ENCODE measurements around the gene ABCC10. TPM values are rescaled to one million over a fixed set of nuclear protein-coding genes. Genes with fewer than 3 reads are reported as not detected.
"Not testable (repeated sequence)": the region's sequence is repeated elsewhere in the genome, so short reads cannot be mapped to it uniquely, and the experiment has no call there.

The ABCC10 gene
- total RNA-seq (10 to 100 TPM; 11.0 to 16.0 (median 14.0) TPM), polyA plus RNA-seq (12.7 TPM)
- long read RNA-seq, donor 1, partial matches to known transcripts, result 9 of 16 reads
- long read RNA-seq, donor 1, other reads (novel, unspliced or antisense), result 7 of 16 reads
- long read RNA-seq, donor 2, partial matches to known transcripts, result 5 of 11 reads
- long read RNA-seq, donor 2, other reads (novel, unspliced or antisense), result 6 of 11 reads
- long read RNA-seq, donor 3, partial matches to known transcripts, result 5 of 17 reads
- long read RNA-seq, donor 3, other reads (novel, unspliced or antisense), result 12 of 17 reads
- long read RNA-seq, donor 4, partial matches to known transcripts, result 5 of 9 reads
- long read RNA-seq, donor 4, other reads (novel, unspliced or antisense), result 4 of 9 reads

DNA sequence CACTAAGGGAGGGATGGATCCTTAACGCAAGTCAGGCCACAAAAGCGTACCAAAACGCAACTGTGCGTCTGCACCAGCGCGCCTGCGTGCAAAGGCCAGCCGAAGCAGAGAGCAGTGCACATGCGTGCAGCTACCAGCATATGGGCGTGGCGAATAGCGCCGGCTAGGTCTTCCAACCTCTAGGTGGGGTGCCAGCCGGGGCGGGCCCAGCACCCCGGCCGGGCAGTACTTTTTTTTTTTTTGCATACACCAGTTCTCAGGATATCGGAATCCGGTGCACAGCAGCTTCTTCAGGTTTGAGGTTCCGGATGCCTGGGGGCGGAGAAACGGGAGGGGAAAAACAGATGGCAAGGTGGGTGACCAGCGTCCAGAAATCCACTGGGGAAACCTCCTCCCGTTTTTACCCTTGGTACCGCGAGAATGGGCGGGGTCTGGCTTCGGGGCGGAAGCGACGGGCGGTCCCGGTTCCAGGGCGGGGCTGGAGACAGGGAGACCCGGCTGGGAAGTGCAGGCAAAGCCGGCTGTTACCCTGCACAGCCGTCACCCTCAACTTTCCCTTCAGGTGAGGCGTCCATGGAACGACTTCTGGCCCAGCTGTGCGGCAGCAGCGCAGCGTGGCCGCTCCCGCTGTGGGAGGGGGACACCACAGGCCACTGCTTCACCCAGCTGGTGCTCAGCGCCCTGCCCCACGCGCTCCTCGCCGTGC is at the start of gene ABCC10:
Gene ABCC10 (plus strand): TSS at position 136 of the 706 bp plus-strand sequence. CDS start 438 bp downstream, at position 574.
- intact Hi-C loops (cut with DNase I), result no loop called here
- peak within 1 kb of the TSS; percentile 76 for H3K27ac ChIP-seq (ENCODE audit: low read length)

GRCh38 chr6:43377710-43378229 is 49.6 kb upstream of the ABCC10 start:
- ATAC-seq, result no peak
- H3K27ac ChIP-seq (ENCODE audit: low read length), result no peak overlapping the region
- no peaks in the 10 kb centered on the region for H3K4me1 ChIP-seq (ENCODE audit: control insufficient read depth, insufficient read depth, low read length)
- H3K27me3 ChIP-seq (ENCODE audit: control insufficient read depth, insufficient read depth), result no peaks in the 10 kb centered on the region
- intact Hi-C loops (cut with DNase I), result no loop called here
- H3K9me3 ChIP-seq (ENCODE audit: control insufficient read depth, low read length), result no peaks in the 10 kb centered on the region
- no peak for DNase-seq
- 85% methylated on average over 2 of the region's 2 CpGs for WGBS
- no peak overlapping the region for H3K4me3 ChIP-seq (ENCODE audit: low read length)

More for the DNA sequence above, at the start of gene ABCC10:
- ATAC-seq, result peak; percentile 99
- peak; percentile 97 to 98 (median 98) for DNase-seq
- no peaks in the 10 kb centered on the region for H3K9me3 ChIP-seq (ENCODE audit: control insufficient read depth, low read length)
- no peaks in the 10 kb centered on the region for H3K27me3 ChIP-seq (ENCODE audit: control insufficient read depth, insufficient read depth)
- peak within 1 kb of the TSS; percentile 58 for H3K4me3 ChIP-seq (ENCODE audit: low read length)
- H3K4me1 ChIP-seq (ENCODE audit: control insufficient read depth, insufficient read depth, low read length), result no peaks in the 10 kb centered on the region
- WGBS, result under 1% methylated on average over 49 of the region's 49 CpGs

- DNase-seq (no peak), ATAC-seq (no peak)
- WGBS, result 56% methylated on average over 3 of the region's 3 CpGs
- Histone ChIP-seq H3K27me3 (ENCODE audit: control insufficient read depth, insufficient read depth) (no peaks in the 10 kb centered on the region), H3K4me3 (ENCODE audit: low read length) (no peak overlapping the region), H3K9me3 (ENCODE audit: control insufficient read depth, low read length) (no peaks in the 10 kb centered on the region), H3K27ac (ENCODE audit: low read length) (no peak overlapping the region), H3K4me1 (ENCODE audit: control insufficient read depth, insufficient read depth, low read length) (no peaks in the 10 kb centered on the region)
- intact Hi-C loops (cut with DNase I), result no loop called here
Observed at GRCh38 chr6:43378631-43379030, 48.7 kb upstream of the ABCC10 start.

DNA sequence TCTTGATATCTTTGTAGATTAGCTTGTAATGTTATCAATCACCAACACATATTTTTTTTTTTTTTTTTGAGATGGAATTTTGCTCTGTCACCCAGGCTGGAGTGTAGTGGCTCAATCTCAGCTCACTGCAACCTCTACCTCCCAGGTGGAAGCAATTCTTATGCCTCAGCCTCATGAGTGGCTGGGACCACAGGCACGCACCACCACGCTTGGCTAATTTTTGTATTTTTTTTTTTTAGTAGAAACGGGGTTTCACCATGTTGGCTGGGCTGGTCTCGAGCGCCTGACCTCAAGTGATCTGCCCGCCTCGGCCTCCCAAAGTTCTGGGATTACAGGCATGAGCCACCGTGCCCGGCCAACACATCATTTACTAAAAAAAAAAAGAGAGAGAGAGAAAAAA is 46.5 kb upstream of the ABCC10 start:
- not testable (repeated sequence) for H3K27ac ChIP-seq (ENCODE audit: low read length); H3K4me3 ChIP-seq (ENCODE audit: low read length); H3K27me3 ChIP-seq (ENCODE audit: control insufficient read depth, insufficient read depth); H3K4me1 ChIP-seq (ENCODE audit: control insufficient read depth, insufficient read depth, low read length); DNase-seq; ATAC-seq; H3K9me3 ChIP-seq (ENCODE audit: control insufficient read depth, low read length)
- WGBS, result 91% methylated on average over 9 of the region's 9 CpGs
- intact Hi-C loops (cut with DNase I), result loop anchor here in 2 of 4 donors (5.0 to 10.0 kb wide), 2 partner anchors 124 to 126 kb away; no protein-coding TSS in a partner anchor

- no peaks in the 10 kb centered on the region for H3K4me1 ChIP-seq (ENCODE audit: control insufficient read depth, insufficient read depth, low read length)
- 70% methylated on average over 6 of the region's 6 CpGs for WGBS
- ATAC-seq (no peak), DNase-seq (no peak)
- no peak overlapping the region for H3K4me3 ChIP-seq (ENCODE audit: low read length)
- no peak overlapping the region for H3K27ac ChIP-seq (ENCODE audit: low read length)
- H3K9me3 ChIP-seq (ENCODE audit: control insufficient read depth, low read length), result no peaks in the 10 kb centered on the region
- intact Hi-C loops (cut with DNase I), result loop anchor here in 2 of 4 donors (5.0 to 10.0 kb wide), 2 partner anchors 122 to 124 kb away; no protein-coding TSS in a partner anchor
- H3K27me3 ChIP-seq (ENCODE audit: control insufficient read depth, insufficient read depth), result no peaks in the 10 kb centered on the region
Observed at GRCh38 chr6:43383021-43383667, 44.2 kb upstream of the ABCC10 start.

DNA sequence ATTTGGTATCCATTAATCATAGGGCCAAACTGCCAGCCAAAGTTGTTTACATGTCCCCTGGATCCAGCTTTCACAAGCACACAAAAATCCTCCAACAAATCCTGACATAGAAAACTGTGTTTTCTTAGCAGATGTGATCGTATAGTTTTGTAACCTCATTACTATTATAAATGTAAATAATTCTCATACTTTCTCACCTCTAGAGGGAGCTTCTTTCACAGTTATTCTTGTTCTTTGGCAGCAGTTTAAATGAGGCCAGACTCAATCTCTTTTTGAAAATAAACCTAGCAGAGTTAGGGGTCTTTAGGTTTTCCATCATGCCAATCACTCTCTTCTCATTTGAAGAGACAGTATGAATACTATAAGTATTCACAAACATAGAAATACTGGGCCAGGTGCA is 40.8 kb upstream of the ABCC10 start:
- ATAC-seq, result no peak
- H3K4me3 ChIP-seq (ENCODE audit: low read length), result no peak overlapping the region
- no peak overlapping the region for H3K27ac ChIP-seq (ENCODE audit: low read length)
- no peaks in the 10 kb centered on the region for H3K27me3 ChIP-seq (ENCODE audit: control insufficient read depth, insufficient read depth)
- no peaks in the 10 kb centered on the region for H3K4me1 ChIP-seq (ENCODE audit: control insufficient read depth, insufficient read depth, low read length)
- whole genome bisulfite sequencing, result 57% methylated on average over 1 of the region's 1 CpG
- H3K9me3 ChIP-seq (ENCODE audit: control insufficient read depth, low read length), result no peaks in the 10 kb centered on the region
- intact Hi-C loops (cut with DNase I), result loop anchor here in 2 of 4 donors (5.0 to 10.0 kb wide), 2 partner anchors 118 to 121 kb away; no protein-coding TSS in a partner anchor
- no peak for DNase-seq

DNA sequence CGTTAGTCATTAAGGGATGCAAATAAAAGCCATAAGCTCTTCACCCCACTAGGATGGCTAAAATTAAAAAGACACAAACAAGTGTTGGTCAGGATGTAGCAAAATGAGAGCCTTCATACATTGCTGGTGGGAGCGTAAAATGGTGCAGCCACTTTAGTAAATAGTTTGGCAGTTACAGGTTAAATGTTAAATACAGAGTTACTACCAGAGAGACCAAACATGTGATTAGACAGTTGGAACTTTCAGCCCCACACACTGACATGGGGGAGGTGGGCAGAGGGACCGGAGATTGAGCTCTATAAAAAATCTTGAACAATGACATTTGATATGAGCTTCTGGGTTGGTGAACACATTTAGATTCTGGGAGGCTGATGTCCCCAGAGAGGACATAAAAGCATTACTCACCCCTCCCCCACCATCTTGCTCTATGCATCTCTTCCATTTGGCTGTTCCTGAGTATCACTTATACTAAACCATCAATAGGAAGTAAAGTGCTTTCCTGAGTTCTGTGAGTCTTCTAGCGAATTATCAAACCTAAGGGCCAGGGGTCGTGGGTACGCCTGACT is 37.5 kb upstream of the ABCC10 start:
- Histone ChIP-seq H3K4me1 (ENCODE audit: control insufficient read depth, insufficient read depth, low read length) (no peaks in the 10 kb centered on the region), H3K4me3 (ENCODE audit: low read length) (no peak overlapping the region), H3K27me3 (ENCODE audit: control insufficient read depth, insufficient read depth) (no peaks in the 10 kb centered on the region), H3K27ac (ENCODE audit: low read length) (no peak overlapping the region), H3K9me3 (ENCODE audit: control insufficient read depth, low read length) (no peaks in the 10 kb centered on the region)
- intact Hi-C loops (cut with DNase I), result loop anchor here in 3 of 4 donors (5.0 to 10.0 kb wide), 2 partner anchors 115 to 117 kb away; no protein-coding TSS in a partner anchor
- ATAC-seq (no peak), DNase-seq (no peak)
- WGBS, result 82% methylated on average over 6 of the region's 6 CpGs

GRCh38 chr6:43390753-43391439 is 36.4 kb upstream of the ABCC10 start:
- ATAC-seq; H3K27ac ChIP-seq (ENCODE audit: low read length); H3K4me3 ChIP-seq (ENCODE audit: low read length); H3K27me3 ChIP-seq (ENCODE audit: control insufficient read depth, insufficient read depth); H3K4me1 ChIP-seq (ENCODE audit: control insufficient read depth, insufficient read depth, low read length); H3K9me3 ChIP-seq (ENCODE audit: control insufficient read depth, low read length); DNase-seq: not testable (repeated sequence)
- intact Hi-C loops (cut with DNase I), result loop anchor here in 1 of 4 donors (10.0 kb wide), 1 partner anchor 114 kb away; no protein-coding TSS in a partner anchor
- 69% methylated on average over 10 of the region's 10 CpGs for WGBS

- intact Hi-C loops (cut with DNase I), result loop anchor here in 1 of 4 donors (10.0 kb wide), 1 partner anchor 113 kb away; no protein-coding TSS in a partner anchor
- no peaks in the 10 kb centered on the region for H3K27me3 ChIP-seq (ENCODE audit: control insufficient read depth, insufficient read depth)
- WGBS, result 42% methylated on average over 13 of the region's 13 CpGs
Observed at GRCh38 chr6:43391440-43392031, 35.8 kb upstream of the ABCC10 start.

More at GRCh38 chr6:43391440-43392031, 35.8 kb upstream of the ABCC10 start:
- H3K4me1 ChIP-seq (ENCODE audit: control insufficient read depth, insufficient read depth, low read length), result no peaks in the 10 kb centered on the region
- H3K4me3 ChIP-seq (ENCODE audit: low read length), result no peak overlapping the region
- no peak overlapping the region for H3K27ac ChIP-seq (ENCODE audit: low read length)
- DNase-seq (no peak), ATAC-seq (no peak)
- H3K9me3 ChIP-seq (ENCODE audit: control insufficient read depth, low read length), result no peaks in the 10 kb centered on the region
